ENCODE data around the gene TFCP2. TPM values are rescaled to one million over a fixed set of nuclear protein-coding genes. Genes with fewer than 3 reads are reported as not detected.

TFCP2 gene
- total RNA-seq, 1 experiment from 2014 or later: 27.3 TPM

GRCh38 chr12:51124504-51124903, 48.4 kb downstream of the TFCP2 start:
- POLR2A ChIA-PET (ENCODE audit: unreplicated experiment): no interaction called here
- no TSS peak for BruUV-seq (replicated peaks)
- Histone ChIP-seq H3K9ac (ENCODE audit: low read length) (no peak overlapping the region), H3K27me3 (ENCODE audit: low read length) (no peaks in the 10 kb centered on the region), H3K36me3 (ENCODE audit: low read depth, low read length) (no peaks in the 10 kb centered on the region), H3K9me2 (replicated peaks; ENCODE audit: low read length) (no peaks in the 10 kb centered on the region), H3F3A (ENCODE audit: low read length, unreplicated experiment) (no peaks in the 10 kb centered on the region), H4K20me1 (ENCODE audit: low read length) (no peaks in the 10 kb centered on the region), H2AFZ (ENCODE audit: low read length) (no peak overlapping the region), H3K4me3 (ENCODE audit: low read length) (no peak overlapping the region), H3K9me3 (ENCODE audit: low read length) (no peaks in the 10 kb centered on the region), H3K27ac (ENCODE audit: low read length) (no peak overlapping the region), H3K79me2 (ENCODE audit: low read length) (no peaks in the 10 kb centered on the region), H3K4me2 (ENCODE audit: low read length) (no peak overlapping the region), H3K4me1 (ENCODE audit: insufficient read depth, low read length) (no peaks in the 10 kb centered on the region)
- DNase-seq: no peak
- TF ChIP-seq CTCF (conservative IDR thresholded peaks at IDR 0.05; ENCODE audit: low read depth, low read length) (no peak), EZH2phosphoT487 (IDR thresholded peaks at IDR 0.05; ENCODE audit: borderline replicate concordance, low read length) (no peak), EZH2 (IDR thresholded peaks at IDR 0.05; ENCODE audit: low read length, unreplicated experiment) (no peak)
- CTCF ChIA-PET: no interaction called here
- ATAC-seq: no peak
- intact Hi-C loops (cut with micrococcal nuclease): no loop called here

GRCh38 chr12:51122844-51123243, 50.1 kb downstream of the TFCP2 start:
- Histone ChIP-seq H3F3A (ENCODE audit: low read length, unreplicated experiment) (no peaks in the 10 kb centered on the region), H3K4me3 (ENCODE audit: low read length) (no peak overlapping the region), H3K27me3 (ENCODE audit: low read length) (no peaks in the 10 kb centered on the region), H3K9me2 (replicated peaks; ENCODE audit: low read length) (no peaks in the 10 kb centered on the region), H3K9me3 (ENCODE audit: low read length) (no peaks in the 10 kb centered on the region), H3K4me2 (ENCODE audit: low read length) (no peak overlapping the region), H3K36me3 (ENCODE audit: low read depth, low read length) (no peaks in the 10 kb centered on the region), H4K20me1 (ENCODE audit: low read length) (no peaks in the 10 kb centered on the region), H3K27ac (ENCODE audit: low read length) (no peak overlapping the region), H2AFZ (ENCODE audit: low read length) (no peak overlapping the region), H3K4me1 (ENCODE audit: insufficient read depth, low read length) (peaks cover 5% of the 10 kb centered on the region), H3K9ac (ENCODE audit: low read length) (no peak overlapping the region), H3K79me2 (ENCODE audit: low read length) (no peaks in the 10 kb centered on the region)
- intact Hi-C loops (cut with micrococcal nuclease): no loop called here
- BruUV-seq (replicated peaks): no TSS peak
- CTCF ChIA-PET: no interaction called here
- POLR2A ChIA-PET (ENCODE audit: unreplicated experiment): no interaction called here
- ATAC-seq: no peak
- no peak for DNase-seq
- no peak for TF ChIP-seq CTCF (conservative IDR thresholded peaks at IDR 0.05; ENCODE audit: low read depth, low read length)
- no peak for TF ChIP-seq EZH2phosphoT487 (IDR thresholded peaks at IDR 0.05; ENCODE audit: borderline replicate concordance, low read length)
- TF ChIP-seq EZH2 (IDR thresholded peaks at IDR 0.05; ENCODE audit: low read length, unreplicated experiment): no peak

- intact Hi-C loops (cut with micrococcal nuclease): loop anchor here (10.0 kb wide), 1 partner anchor 56 kb away; the partner anchor contains the start of gene TFCP2
- ChIA-PET CTCF (no interaction called here), POLR2A (ENCODE audit: unreplicated experiment) (no interaction called here)
- H3K79me2 ChIP-seq (ENCODE audit: low read length): no peaks in the 10 kb centered on the region
- ATAC-seq (peak; percentile 89), DNase-seq (peak; percentile 87)
- H2AFZ ChIP-seq (ENCODE audit: low read length): no peak overlapping the region
- H3K4me3 ChIP-seq (ENCODE audit: low read length): no peak overlapping the region
- no TSS peak for BruUV-seq (replicated peaks)
- peaks cover 5% of the 10 kb centered on the region for H3K4me1 ChIP-seq (ENCODE audit: insufficient read depth, low read length)
- H3K27ac ChIP-seq (ENCODE audit: low read length): no peak overlapping the region
- no peaks in the 10 kb centered on the region for H3K36me3 ChIP-seq (ENCODE audit: low read depth, low read length)
- H3K4me2 ChIP-seq (ENCODE audit: low read length): peak overlapping the region; percentile 46
- H3K9me2 ChIP-seq (replicated peaks; ENCODE audit: low read length): no peaks in the 10 kb centered on the region
- no peaks in the 10 kb centered on the region for H3K27me3 ChIP-seq (ENCODE audit: low read length)
- no peaks in the 10 kb centered on the region for H4K20me1 ChIP-seq (ENCODE audit: low read length)
- TF ChIP-seq EZH2 (IDR thresholded peaks at IDR 0.05; ENCODE audit: low read length, unreplicated experiment) (no peak), EZH2phosphoT487 (IDR thresholded peaks at IDR 0.05; ENCODE audit: borderline replicate concordance, low read length) (no peak), CTCF (conservative IDR thresholded peaks at IDR 0.05; ENCODE audit: low read depth, low read length) (no peak)
- no peaks in the 10 kb centered on the region for H3F3A ChIP-seq (ENCODE audit: low read length, unreplicated experiment)
- no peak overlapping the region for H3K9ac ChIP-seq (ENCODE audit: low read length)
- no peaks in the 10 kb centered on the region for H3K9me3 ChIP-seq (ENCODE audit: low read length)
Observed at GRCh38 chr12:51118706-51119105, 54.2 kb downstream of the TFCP2 start.
